Measurements from ENCODE around the gene ABHD4.

DNA sequence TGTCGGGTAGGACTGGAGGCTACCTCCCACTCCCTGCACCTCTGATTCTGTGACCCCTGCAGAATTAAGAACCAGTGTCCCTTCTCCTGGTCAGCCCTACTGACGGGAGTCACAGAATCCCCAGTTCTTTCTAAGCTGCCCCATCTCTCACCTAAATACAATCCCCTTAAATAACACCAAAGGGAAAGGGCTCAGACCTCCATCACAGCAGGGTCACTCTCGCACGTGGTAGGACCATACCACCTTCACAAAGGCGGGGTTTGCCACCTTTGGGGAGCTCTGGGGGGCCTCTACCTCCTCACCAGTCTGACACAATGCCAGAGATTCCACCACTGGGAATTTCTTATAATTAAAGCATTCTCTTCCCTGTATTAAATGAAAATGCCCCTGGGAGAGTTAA is 44.7 kb upstream of the ABHD4 start:
- TF ChIP-seq, protein P1, sequence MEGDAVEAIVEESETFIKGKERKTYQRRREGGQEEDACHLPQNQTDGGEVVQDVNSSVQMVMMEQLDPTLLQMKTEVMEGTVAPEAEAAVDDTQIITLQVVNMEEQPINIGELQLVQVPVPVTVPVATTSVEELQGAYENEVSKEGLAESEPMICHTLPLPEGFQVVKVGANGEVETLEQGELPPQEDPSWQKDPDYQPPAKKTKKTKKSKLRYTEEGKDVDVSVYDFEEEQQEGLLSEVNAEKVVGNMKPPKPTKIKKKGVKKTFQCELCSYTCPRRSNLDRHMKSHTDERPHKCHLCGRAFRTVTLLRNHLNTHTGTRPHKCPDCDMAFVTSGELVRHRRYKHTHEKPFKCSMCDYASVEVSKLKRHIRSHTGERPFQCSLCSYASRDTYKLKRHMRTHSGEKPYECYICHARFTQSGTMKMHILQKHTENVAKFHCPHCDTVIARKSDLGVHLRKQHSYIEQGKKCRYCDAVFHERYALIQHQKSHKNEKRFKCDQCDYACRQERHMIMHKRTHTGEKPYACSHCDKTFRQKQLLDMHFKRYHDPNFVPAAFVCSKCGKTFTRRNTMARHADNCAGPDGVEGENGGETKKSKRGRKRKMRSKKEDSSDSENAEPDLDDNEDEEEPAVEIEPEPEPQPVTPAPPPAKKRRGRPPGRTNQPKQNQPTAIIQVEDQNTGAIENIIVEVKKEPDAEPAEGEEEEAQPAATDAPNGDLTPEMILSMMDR (IDR thresholded peaks at IDR 0.05): no peak
- no peak for TF ChIP-seq EZH2 (IDR thresholded peaks at IDR 0.05; ENCODE audit: borderline replicate concordance, insufficient read depth, low read depth, low read length, poor library complexity, severe bottlenecking)

All from B cell (primary cell).